ENCODE data around the gene SMIM36. TPM values are rescaled to one million over a fixed set of nuclear protein-coding genes. Genes with fewer than 3 reads are reported as not detected.

The SMIM36 gene
- total and polyA plus RNA-seq, 2 experiments from 2014 or later = not detected

DNA sequence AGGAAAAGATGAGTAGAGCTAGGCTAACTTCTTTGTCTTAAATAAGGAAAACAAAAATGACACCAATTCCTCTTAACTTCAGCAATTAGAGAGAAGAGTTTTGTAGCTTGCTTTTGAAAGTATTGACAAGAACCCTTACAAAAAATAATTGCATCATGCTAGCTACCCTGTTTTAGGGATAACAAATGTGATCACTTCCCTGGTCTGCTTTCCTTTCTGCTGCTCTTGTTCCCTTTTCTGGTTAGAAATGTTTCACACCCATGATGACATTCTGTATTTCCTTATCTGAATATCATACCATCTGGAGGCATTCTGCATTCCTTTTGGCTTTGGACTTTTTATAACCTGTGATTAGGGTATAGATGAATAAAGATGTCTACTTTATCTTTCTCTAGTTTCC, 9.9 kb upstream of the SMIM36 start:
- Histone ChIP-seq H3K36me3 (replicated peaks; ENCODE audit: insufficient read depth, low read depth) (no peaks in the 10 kb centered on the region), H3K27ac (no peak overlapping the region), H2AFZ (no peak overlapping the region), H3K9me2 (replicated peaks; ENCODE audit: insufficient read depth) (no peaks in the 10 kb centered on the region), H3K79me2 (no peaks in the 10 kb centered on the region), H3K4me1 (ENCODE audit: insufficient read depth) (no peaks in the 10 kb centered on the region), H3K4me2 (no peak overlapping the region), H4K20me1 (ENCODE audit: insufficient read depth, poor library complexity, severe bottlenecking) (no peaks in the 10 kb centered on the region), H3K27me3 (peaks cover 2% of the 10 kb centered on the region), H3K4me3 (no peak overlapping the region), H3K9me3 (ENCODE audit: low read depth) (no peaks in the 10 kb centered on the region)
- no peak for DNase-seq (ENCODE audit: low spot score)
- TF ChIP-seq, protein P1, sequence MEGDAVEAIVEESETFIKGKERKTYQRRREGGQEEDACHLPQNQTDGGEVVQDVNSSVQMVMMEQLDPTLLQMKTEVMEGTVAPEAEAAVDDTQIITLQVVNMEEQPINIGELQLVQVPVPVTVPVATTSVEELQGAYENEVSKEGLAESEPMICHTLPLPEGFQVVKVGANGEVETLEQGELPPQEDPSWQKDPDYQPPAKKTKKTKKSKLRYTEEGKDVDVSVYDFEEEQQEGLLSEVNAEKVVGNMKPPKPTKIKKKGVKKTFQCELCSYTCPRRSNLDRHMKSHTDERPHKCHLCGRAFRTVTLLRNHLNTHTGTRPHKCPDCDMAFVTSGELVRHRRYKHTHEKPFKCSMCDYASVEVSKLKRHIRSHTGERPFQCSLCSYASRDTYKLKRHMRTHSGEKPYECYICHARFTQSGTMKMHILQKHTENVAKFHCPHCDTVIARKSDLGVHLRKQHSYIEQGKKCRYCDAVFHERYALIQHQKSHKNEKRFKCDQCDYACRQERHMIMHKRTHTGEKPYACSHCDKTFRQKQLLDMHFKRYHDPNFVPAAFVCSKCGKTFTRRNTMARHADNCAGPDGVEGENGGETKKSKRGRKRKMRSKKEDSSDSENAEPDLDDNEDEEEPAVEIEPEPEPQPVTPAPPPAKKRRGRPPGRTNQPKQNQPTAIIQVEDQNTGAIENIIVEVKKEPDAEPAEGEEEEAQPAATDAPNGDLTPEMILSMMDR (IDR thresholded peaks at IDR 0.05; ENCODE audit: poor library complexity) = no peak
- TF ChIP-seq EZH2 (IDR thresholded peaks at IDR 0.05; ENCODE audit: borderline replicate concordance) = no peak
- no peak for TF ChIP-seq EZH2phosphoT487 (IDR thresholded peaks at IDR 0.05; ENCODE audit: low read depth, severe bottlenecking, unreplicated experiment)

DNA sequence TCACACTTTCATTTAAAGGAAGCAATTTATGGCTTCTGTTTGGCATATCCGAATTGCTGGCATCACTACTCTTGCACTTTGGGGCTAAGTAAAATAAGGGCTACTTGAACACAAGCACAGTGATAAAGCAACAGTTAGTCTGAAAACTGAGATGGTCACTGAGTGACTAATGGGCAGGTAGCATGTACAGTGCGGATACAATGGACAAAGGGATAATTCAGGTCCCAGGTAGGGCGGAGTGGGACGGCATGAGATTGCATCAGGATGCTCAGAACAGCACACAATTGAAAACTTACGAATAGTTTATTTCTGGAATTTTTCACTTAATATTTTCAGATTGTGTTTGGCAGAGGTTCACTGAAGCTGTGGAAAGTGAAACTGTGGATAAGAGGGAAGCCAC, 9.2 kb upstream of the SMIM36 start:
- no peaks in the 10 kb centered on the region for H4K20me1 ChIP-seq (ENCODE audit: insufficient read depth, poor library complexity, severe bottlenecking)
- no peak for DNase-seq (ENCODE audit: low spot score)
- H3K4me1 ChIP-seq (ENCODE audit: insufficient read depth) = no peaks in the 10 kb centered on the region
- H3K4me3 ChIP-seq = no peak overlapping the region
- H3K4me2 ChIP-seq = no peak overlapping the region
- H3K27ac ChIP-seq = no peak overlapping the region
- H3K36me3 ChIP-seq (replicated peaks; ENCODE audit: insufficient read depth, low read depth) = no peaks in the 10 kb centered on the region
- no peaks in the 10 kb centered on the region for H3K9me2 ChIP-seq (replicated peaks; ENCODE audit: insufficient read depth)
- no peaks in the 10 kb centered on the region for H3K9me3 ChIP-seq (ENCODE audit: low read depth)
- TF ChIP-seq EZH2phosphoT487 (IDR thresholded peaks at IDR 0.05; ENCODE audit: low read depth, severe bottlenecking, unreplicated experiment) (no peak), EZH2 (IDR thresholded peaks at IDR 0.05; ENCODE audit: borderline replicate concordance) (no peak)
- TF ChIP-seq, protein P1 (IDR thresholded peaks at IDR 0.05; ENCODE audit: poor library complexity) = no peak
- H2AFZ ChIP-seq = no peak overlapping the region
- 90% methylated on average over 5 of the region's 5 CpGs for WGBS (ENCODE audit: low lambda C conversion rate, missing lambda C conversion rate)
- no peaks in the 10 kb centered on the region for H3K79me2 ChIP-seq
- peaks cover 2% of the 10 kb centered on the region for H3K27me3 ChIP-seq

DNA sequence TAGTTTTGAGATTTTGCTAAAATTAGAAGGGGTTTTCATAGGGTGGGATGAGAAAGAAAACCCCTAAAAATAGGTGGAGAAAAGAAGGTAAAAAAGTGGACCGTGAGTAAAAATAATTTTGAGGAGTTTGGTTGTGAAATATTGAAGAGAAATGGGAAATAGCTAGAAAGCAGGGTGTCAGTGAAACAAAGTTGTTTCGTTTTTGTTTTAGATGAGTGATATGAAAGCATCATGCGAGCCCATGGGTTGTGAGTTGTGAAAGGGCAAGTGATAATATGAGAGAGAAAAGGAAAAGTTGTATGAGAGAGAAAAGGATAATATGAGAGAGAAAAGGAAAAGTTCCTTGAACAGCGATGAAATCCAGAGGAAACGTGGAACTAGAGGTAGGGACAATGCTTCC, 7.3 kb upstream of the SMIM36 start:
- Histone ChIP-seq H4K20me1 (ENCODE audit: insufficient read depth, poor library complexity, severe bottlenecking) (no peaks in the 10 kb centered on the region), H3K27me3 (peaks cover 2% of the 10 kb centered on the region), H2AFZ (no peak overlapping the region), H3K79me2 (no peaks in the 10 kb centered on the region), H3K4me3 (no peak overlapping the region), H3K4me2 (no peak overlapping the region), H3K9me2 (replicated peaks; ENCODE audit: insufficient read depth) (no peaks in the 10 kb centered on the region), H3K27ac (no peak overlapping the region), H3K9me3 (ENCODE audit: low read depth) (no peaks in the 10 kb centered on the region), H3K36me3 (replicated peaks; ENCODE audit: insufficient read depth, low read depth) (no peaks in the 10 kb centered on the region), H3K4me1 (ENCODE audit: insufficient read depth) (no peaks in the 10 kb centered on the region)
- 87% methylated on average over 5 of the region's 5 CpGs for WGBS (ENCODE audit: low lambda C conversion rate, missing lambda C conversion rate)
- TF ChIP-seq EZH2phosphoT487 (IDR thresholded peaks at IDR 0.05; ENCODE audit: low read depth, severe bottlenecking, unreplicated experiment) (no peak), EZH2 (IDR thresholded peaks at IDR 0.05; ENCODE audit: borderline replicate concordance) (no peak)
- TF ChIP-seq, protein P1 (IDR thresholded peaks at IDR 0.05; ENCODE audit: poor library complexity) = no peak
- DNase-seq (ENCODE audit: low spot score) = no peak

All from hepatocyte (in vitro differentiated cells).